Uterus (tissue), 4 donors: ENCODE measurements around the gene ATP10D. TPM values are rescaled to one million over a fixed set of nuclear protein-coding genes. Genes with fewer than 3 reads are reported as not detected.
"Not testable (repeated sequence)": the region's sequence is repeated elsewhere in the genome, so short reads cannot be mapped to it uniquely, and the experiment has no call there.

Experiments
- DNase-seq, 2 donors: peaks; one replicate each; pipeline ENCODE4 v3.0.0-alpha.2; 2019 to 2020
- H3K27ac ChIP-seq, 2 donors: fragments of 200-600 bp; sonication (generic); 1 replicate in 1 of 2; 2 replicates in 1 of 2; pipeline ENCODE4 v1.5.1; 2016 to 2018
- H3K27me3 ChIP-seq, 2 donors: fragments of 200-600 bp; sonication (generic); one replicate each; pipeline ENCODE4 v1.5.1; 2018 to 2019; ENCODE audit warnings: control low read depth in 1 of 2
- H3K36me3 ChIP-seq, 2 donors: fragments of 200-600 bp; sonication (generic); one replicate each; pipeline ENCODE4 v1.5.1; 2019; ENCODE audit warnings: control low read depth in 1 of 2
- H3K4me1 ChIP-seq, 2 donors: fragments of 200-600 bp; sonication (generic); one replicate each; pipeline ENCODE4 v1.5.1; 2018 to 2019; ENCODE audit warnings: control low read depth in 1 of 2
- H3K4me3 ChIP-seq, 2 donors: fragments of 200-600 bp; sonication (generic); 1 replicate in 1 of 2; 2 replicates in 1 of 2; pipeline ENCODE4 v1.5.1; 2018 to 2019; ENCODE audit warnings: mild to moderate bottlenecking in 1 of 2
- H3K9me3 ChIP-seq, 2 donors: fragments of 200-600 bp; sonication (generic); one replicate each; pipeline ENCODE4 v1.5.1; 2019; ENCODE audit warnings: control low read depth in 1 of 2
- CTCF ChIP-seq, 4 experiments: fragments of 200-600 bp in 2 of 4; fragments of 450-650 bp in 2 of 4; sonication (generic) in 2 of 4; IDR thresholded peaks; one replicate each; pipeline ENCODE4 v1.5.1; 2016 to 2019; ENCODE audit warnings: antibody characterized with exemption in 4 of 4, mild to moderate bottlenecking in 2 of 4, moderate library complexity in 1 of 4
- POLR2A ChIP-seq, 2 donors: fragments of 450-650 bp; IDR thresholded peaks; one replicate each; pipeline ENCODE4 v1.6.1; 2016; ENCODE audit warnings: antibody characterized with exemption in 2 of 2, mild to moderate bottlenecking in 1 of 2, moderate library complexity in 1 of 2
- intact Hi-C: fragments of 100-400 bp; cut with DNase I; formaldehyde crosslinking; loops from one replicate; pipeline ENCODE4 v1.15.1; 2023; ENCODE audit warnings: low total_unique reads
- total RNA-seq, 4 donors: library from RNA; depleted of rRNA in 3 of 4; stranded (reverse); fragments of >200 nt in 3 of 4; gene quantifications; one replicate each; pipeline versions ENCODE4 v1.1.0 to v1.2.4, GENCODE V29; 2014 to 2023
- donor health status: DM: yes; HTN: yes; CAD: no.

The ATP10D gene
- total RNA-seq, 4 donors from 2014 or later: 17.4 to 52.6 (median 27.3) TPM

GRCh38 chr4:47526281-47526680 is 41.2 kb downstream of the ATP10D start:
- no peak for TF ChIP-seq CTCF (IDR thresholded peaks at IDR 0.05)
- no peak for TF ChIP-seq POLR2A (IDR thresholded peaks at IDR 0.05)
- no peak for DNase-seq
- Histone ChIP-seq H3K9me3 (no peaks in the 10 kb centered on the region), H3K4me3 (no peak overlapping the region), H3K27me3 (no peaks in the 10 kb centered on the region), H3K36me3 (no peaks in the 10 kb centered on the region), H3K4me1 (peaks cover 0 to 3% of the 10 kb centered on the region in 2 donors), H3K27ac (peak overlapping the region; percentile 63 to 73)
- intact Hi-C loops: no loop called here

GRCh38 chr4:47528646-47529045 is 43.6 kb downstream of the ATP10D start:
- H3K36me3 ChIP-seq, H3K4me3 ChIP-seq, H3K27ac ChIP-seq, DNase-seq, intact Hi-C loops, H3K27me3 ChIP-seq, H3K9me3 ChIP-seq, H3K4me1 ChIP-seq: not testable (repeated sequence)

GRCh38 chr4:47530801-47531200 is 45.7 kb downstream of the ATP10D start:
- peak overlapping the region; percentile 26 to 57 for H3K27ac ChIP-seq

GRCh38 chr4:47531241-47531953 is 46.3 kb downstream of the ATP10D start:
- H3K4me1 ChIP-seq: no peaks in the 10 kb centered on the region
- no peaks in the 10 kb centered on the region for H3K27me3 ChIP-seq
- intact Hi-C loops: no loop called here
- peak overlapping the region; percentile 26 to 57 for H3K27ac ChIP-seq
- H3K9me3 ChIP-seq: no peaks in the 10 kb centered on the region
- TF ChIP-seq CTCF (IDR thresholded peaks at IDR 0.05) (no peak), POLR2A (IDR thresholded peaks at IDR 0.05) (no peak)
- no peaks in the 10 kb centered on the region for H3K36me3 ChIP-seq
- no peak overlapping the region for H3K4me3 ChIP-seq
- DNase-seq: no peak

More at GRCh38 chr4:47530801-47531200, 45.7 kb downstream of the ATP10D start:
- Histone ChIP-seq H3K36me3 (no peaks in the 10 kb centered on the region), H3K9me3 (no peaks in the 10 kb centered on the region), H3K4me1 (peaks cover 0 to 1% of the 10 kb centered on the region in 2 donors), H3K27me3 (no peaks in the 10 kb centered on the region), H3K4me3 (no peak overlapping the region)
- intact Hi-C loops: no loop called here
- DNase-seq: no peak
- TF ChIP-seq POLR2A (IDR thresholded peaks at IDR 0.05) (no peak), CTCF (IDR thresholded peaks at IDR 0.05) (no peak)

GRCh38 chr4:47531954-47532321 is 46.9 kb downstream of the ATP10D start:
- DNase-seq: no peak
- Histone ChIP-seq H3K27me3 (no peaks in the 10 kb centered on the region), H3K36me3 (no peaks in the 10 kb centered on the region), H3K4me1 (no peaks in the 10 kb centered on the region), H3K4me3 (no peak overlapping the region), H3K27ac (peak overlapping the region; percentile 26 to 57), H3K9me3 (no peaks in the 10 kb centered on the region)
- TF ChIP-seq POLR2A (IDR thresholded peaks at IDR 0.05) (no peak), CTCF (IDR thresholded peaks at IDR 0.05) (no peak)
- intact Hi-C loops: no loop called here
